GM23248 (cell line): ENCODE results near the gene RAB43. TPM values are rescaled to one million over a fixed set of nuclear protein-coding genes. Genes with fewer than 3 reads are reported as not detected.

Source experiments
- DNase-seq: peaks from one replicate; pipeline ENCODE4 v3.0.0-alpha.2; 2015
- H2AFZ ChIP-seq: fragments of 200-600 bp; sonication (generic); 2 replicates; pipeline ENCODE4 v1.6.1; 2016; ENCODE audit warnings: antibody characterized with exemption
- H3F3A ChIP-seq: fragments of 200-600 bp; sonication (generic); 2 replicates; pipeline ENCODE4 v1.6.1; 2016; ENCODE audit warnings: mild to moderate bottlenecking, antibody characterized with exemption, mixed run types; ENCODE audit not compliant: insufficient read depth
- H3K27ac ChIP-seq: fragments of 200-600 bp; sonication (generic); 2 replicates; pipeline ENCODE4 v1.5.1; 2016; ENCODE audit warnings: mild to moderate bottlenecking
- H3K27me3 ChIP-seq: fragments of 200-600 bp; sonication (generic); replicated peaks from 2 replicates; pipeline ENCODE4 v1.6.1; 2016; ENCODE audit warnings: mild to moderate bottlenecking; ENCODE audit not compliant: insufficient read depth
- H3K36me3 ChIP-seq: fragments of 200-600 bp; sonication (generic); 2 replicates; pipeline ENCODE4 v1.6.1; 2016; ENCODE audit warnings: low read depth, mild to moderate bottlenecking
- H3K4me1 ChIP-seq: fragments of 200-600 bp; sonication (generic); 2 replicates; pipeline ENCODE4 v1.6.1; 2016; ENCODE audit warnings: mild to moderate bottlenecking; ENCODE audit not compliant: insufficient read depth
- H3K4me2 ChIP-seq: fragments of 200-600 bp; sonication (generic); one replicate; pipeline ENCODE4 v1.6.1; 2016; ENCODE audit warnings: mild to moderate bottlenecking; ENCODE audit not compliant: unreplicated experiment
- H3K4me3 ChIP-seq: fragments of 200-600 bp; sonication (generic); 2 replicates; pipeline ENCODE4 v1.5.1; 2016; ENCODE audit warnings: mild to moderate bottlenecking
- H3K79me2 ChIP-seq: fragments of 200-600 bp; sonication (generic); 2 replicates; pipeline ENCODE4 v1.6.1; 2016; ENCODE audit warnings: mild to moderate bottlenecking; ENCODE audit not compliant: insufficient read depth
- H3K9ac ChIP-seq: fragments of 200-600 bp; sonication (generic); 2 replicates; pipeline ENCODE4 v1.6.1; 2016; ENCODE audit warnings: mild to moderate bottlenecking
- H3K9me2 ChIP-seq: fragments of 200-600 bp; sonication (generic); 2 replicates; pipeline ENCODE4 v1.6.1; 2016; ENCODE audit warnings: mixed run types, mild to moderate bottlenecking, moderate library complexity; ENCODE audit not compliant: insufficient read depth
- H3K9me3 ChIP-seq: fragments of 200-600 bp; sonication (generic); one replicate; pipeline ENCODE4 v1.6.1; 2017; ENCODE audit warnings: low read depth
- H4K20me1 ChIP-seq: fragments of 200-600 bp; sonication (generic); 2 replicates; pipeline ENCODE4 v1.6.0; 2016; ENCODE audit not compliant: insufficient read depth
- EZH2 ChIP-seq: fragments of 200-600 bp; sonication (generic); IDR thresholded peaks from 2 replicates; pipeline ENCODE4 v1.6.1; 2018; ENCODE audit warnings: antibody characterized with exemption, mild to moderate bottlenecking; ENCODE audit not compliant: insufficient read depth, poor library complexity, severe bottlenecking
- EZH2phosphoT487 ChIP-seq: fragments of 200-600 bp; sonication (generic); IDR thresholded peaks from 2 replicates; pipeline ENCODE4 v1.6.1; 2018; ENCODE audit warnings: antibody characterized with exemption, moderate library complexity, mild to moderate bottlenecking, low read depth; ENCODE audit not compliant: insufficient read depth
- WGBS, 2 experiments: methylation state at CpG; one replicate each; pipeline ENCODE4 v1.1.6; 2015 to 2017; ENCODE audit warnings: low lambda C conversion rate in 2 of 2, low coverage in 1 of 2; ENCODE audit errors: missing lambda C conversion rate in 2 of 2; 5-methylcytosine and 5-hydroxymethylcytosine counted together
- in situ Hi-C: fragments of 300-500 bp; cut with MboI; formaldehyde crosslinking; loops from 2 replicates; pipeline ENCODE4 v1.15.0; 2020
- polyA plus RNA-seq: library from polyadenylated mRNA; unstranded; fragments of >200 nt; fragmentation: Nextera tagmentation; extraction: Ambion mirVana; gene quantifications from 2 replicates; pipeline ENCODE4 v1.2.1, GENCODE V29; 2016
- total RNA-seq: library from RNA; depleted of rRNA; stranded (reverse); fragments of >200 nt; shearing (Covaris generic); gene quantifications from 2 replicates; pipeline ENCODE4 v1.2.3, GENCODE V29; 2014

Gene RAB43
- total and polyA plus RNA-seq, 2 experiments from 2014 or later = 6.9 to 19.7 TPM

DNA sequence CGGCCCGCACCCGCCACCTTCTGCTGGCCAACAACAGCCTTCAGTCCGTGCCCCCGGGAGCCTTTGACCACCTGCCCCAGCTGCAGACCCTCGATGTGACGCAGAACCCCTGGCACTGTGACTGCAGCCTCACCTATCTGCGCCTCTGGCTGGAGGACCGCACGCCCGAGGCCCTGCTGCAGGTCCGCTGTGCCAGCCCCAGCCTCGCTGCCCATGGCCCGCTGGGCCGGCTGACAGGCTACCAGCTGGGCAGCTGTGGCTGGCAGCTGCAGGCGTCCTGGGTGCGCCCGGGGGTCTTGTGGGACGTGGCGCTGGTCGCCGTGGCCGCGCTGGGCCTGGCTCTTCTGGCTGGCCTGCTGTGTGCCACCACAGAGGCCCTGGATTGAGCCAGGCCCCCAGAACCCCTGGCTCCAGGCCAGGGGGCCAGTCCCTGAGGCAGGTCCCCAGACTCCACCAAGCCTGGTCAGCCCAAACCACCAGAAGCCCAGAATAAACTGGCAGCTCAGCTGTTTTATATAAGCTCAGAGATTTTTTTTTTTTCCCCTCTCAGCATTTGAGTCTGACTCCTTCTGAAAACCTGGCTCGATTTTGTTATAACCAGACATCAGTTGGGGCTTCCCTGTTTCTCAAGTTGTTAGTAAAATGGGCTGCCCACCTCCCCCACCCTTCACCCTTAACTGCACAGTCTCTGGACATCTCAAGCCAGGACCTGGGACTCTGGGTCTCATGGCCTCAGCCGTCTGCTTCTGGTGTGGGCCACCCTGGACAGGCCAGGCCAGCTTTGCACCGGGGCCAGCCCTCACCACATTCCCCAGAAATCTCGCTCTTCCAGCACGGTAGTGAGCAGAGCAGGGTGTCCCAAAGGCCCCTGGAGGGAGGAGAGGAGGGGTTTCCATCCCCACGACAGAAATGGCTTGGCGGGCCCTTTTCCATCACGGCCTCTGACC, 59.4 kb downstream of the RAB43 start:
- H3K4me2 ChIP-seq = no peak overlapping the region
- no peaks in the 10 kb centered on the region for H4K20me1 ChIP-seq
- no peak overlapping the region for H3K4me3 ChIP-seq
- no peak overlapping the region for H3K9ac ChIP-seq
- in situ Hi-C loops = no loop called here
- H3K27me3 ChIP-seq = 0 out of 2 replicates have a peak, but pooled peaks cover 3% of the 10 kb centered on the region
- H3K4me1 ChIP-seq = no peaks in the 10 kb centered on the region
- no peaks in the 10 kb centered on the region for H3K36me3 ChIP-seq
- TF ChIP-seq EZH2 = no peak
- no peak for TF ChIP-seq EZH2phosphoT487
- H2AFZ ChIP-seq = no peak overlapping the region
- no peak overlapping the region for H3K27ac ChIP-seq
- H3K9me3 ChIP-seq = no peaks in the 10 kb centered on the region
- 78 to 80% methylated on average over 28 to 32 of the region's 32 CpGs for WGBS, 2 experiments
- DNase-seq = no peak
- no peaks in the 10 kb centered on the region for H3F3A ChIP-seq
- no peaks in the 10 kb centered on the region for H3K79me2 ChIP-seq
- H3K9me2 ChIP-seq = no peaks in the 10 kb centered on the region

DNA sequence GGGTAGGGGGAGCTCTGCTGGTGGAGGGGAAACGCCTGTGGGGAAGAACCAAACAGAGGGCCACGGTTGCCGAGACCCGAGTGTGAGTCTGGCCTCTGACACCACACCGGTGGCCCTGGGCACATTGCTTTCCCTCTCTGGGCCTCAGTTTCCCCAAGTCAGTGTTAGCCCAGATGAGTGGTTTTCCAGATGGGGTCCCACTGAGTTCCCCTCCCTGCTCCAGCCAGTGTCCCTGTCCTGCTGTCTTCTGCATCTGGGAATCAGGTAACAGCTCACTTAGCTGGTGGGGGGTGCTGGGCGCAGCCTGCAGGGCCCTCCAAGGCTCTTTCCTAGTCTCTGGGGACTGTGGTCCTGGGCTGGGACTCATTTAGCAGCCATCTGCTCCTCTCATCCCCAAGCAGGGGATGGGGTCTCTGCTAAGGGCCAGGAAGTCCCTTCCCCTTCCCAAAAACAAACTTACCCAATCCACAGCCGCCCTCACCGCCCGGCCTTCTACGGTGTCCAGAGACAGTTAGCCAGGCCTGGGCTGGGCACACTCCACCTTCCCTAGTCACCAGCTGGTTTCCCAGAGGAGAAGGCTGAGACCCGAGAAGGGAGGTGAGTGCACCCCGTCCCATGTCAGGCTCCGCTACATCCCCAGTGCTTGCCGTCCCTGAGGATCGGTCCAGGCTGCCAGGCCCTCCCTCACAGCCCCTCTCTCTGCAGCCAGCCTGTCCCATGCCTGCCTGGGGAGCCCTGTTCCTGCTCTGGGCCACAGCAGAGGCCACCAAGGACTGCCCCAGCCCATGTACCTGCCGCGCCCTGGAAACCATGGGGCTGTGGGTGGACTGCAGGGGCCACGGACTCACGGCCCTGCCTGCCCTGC, 60.3 kb downstream of the RAB43 start:
- Histone ChIP-seq H2AFZ (no peak overlapping the region), H3F3A (no peaks in the 10 kb centered on the region), H3K27ac (no peak overlapping the region), H3K4me2 (no peak overlapping the region), H3K9me2 (no peaks in the 10 kb centered on the region), H4K20me1 (no peaks in the 10 kb centered on the region), H3K9ac (no peak overlapping the region), H3K4me3 (no peak overlapping the region), H3K27me3 (peaks cover 3% of the 10 kb centered on the region; the same call in 1 of the 2 replicates), H3K4me1 (no peaks in the 10 kb centered on the region), H3K79me2 (no peaks in the 10 kb centered on the region), H3K36me3 (no peaks in the 10 kb centered on the region), H3K9me3 (no peaks in the 10 kb centered on the region)
- in situ Hi-C loops = no loop called here
- WGBS, 2 experiments = 78 to 79% methylated on average over 19 of the region's 19 CpGs
- TF ChIP-seq EZH2phosphoT487 = no peak
- TF ChIP-seq EZH2 = no peak
- DNase-seq = no peak

DNA sequence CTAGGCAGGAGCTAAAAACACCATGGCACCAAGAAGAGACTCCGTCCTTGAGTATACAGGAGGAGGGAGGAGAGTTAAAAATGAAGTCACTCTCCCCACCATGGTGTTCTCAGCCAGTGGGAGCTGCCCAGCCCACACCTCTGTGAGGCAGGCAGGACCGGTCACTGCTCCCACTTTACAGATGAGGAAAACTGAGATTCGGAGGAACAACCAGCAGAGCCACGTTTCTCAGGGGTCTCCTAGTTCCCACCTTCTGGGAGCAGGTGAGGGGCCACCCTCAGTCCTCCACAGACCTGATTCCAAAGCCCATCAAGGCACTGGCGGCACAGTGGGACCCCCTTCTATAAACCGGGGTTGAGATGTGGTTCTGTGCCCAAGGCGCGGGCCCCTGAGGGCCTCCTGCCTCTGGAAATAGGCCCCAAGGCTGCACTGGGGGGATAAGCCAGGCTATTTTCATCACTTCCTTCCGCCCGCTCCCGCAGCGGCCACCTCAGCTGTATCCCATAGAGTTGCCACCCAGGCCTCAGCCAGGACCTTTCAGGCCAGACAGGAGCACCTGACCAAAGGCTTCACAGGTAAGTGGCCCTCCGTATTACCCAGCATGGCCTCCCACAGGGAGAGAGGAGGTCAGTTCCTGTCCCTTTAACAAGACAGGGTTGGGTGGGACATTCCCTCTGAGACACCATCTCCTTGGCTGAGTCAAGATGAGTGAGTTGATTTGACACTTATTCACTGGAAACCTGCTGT, 61.2 kb downstream of the RAB43 start, which contains the start of gene GP9:
GP9 (plus strand) TSS at position 504 of the 747 bp plus-strand sequence. CDS start 961 bp downstream, outside the sequence.
- no peaks in the 10 kb centered on the region for H3K36me3 ChIP-seq
- no peak within 1 kb of the TSS for H2AFZ ChIP-seq
- no peak for TF ChIP-seq EZH2
- TF ChIP-seq EZH2phosphoT487 = no peak
- no peak within 1 kb of the TSS for H3K27ac ChIP-seq
- no peak for DNase-seq
- H3K9ac ChIP-seq = no peak within 1 kb of the TSS
- no peak within 1 kb of the TSS for H3K4me3 ChIP-seq
- WGBS, 2 experiments = 76 to 84% methylated on average over 12 to 13 of the region's 13 CpGs
- H3K4me1 ChIP-seq = no peaks in the 10 kb centered on the region
- H3K79me2 ChIP-seq = no peaks in the 10 kb centered on the region
- no peak within 1 kb of the TSS for H3K4me2 ChIP-seq
- H3K9me3 ChIP-seq = no peaks in the 10 kb centered on the region
- H3F3A ChIP-seq = no peaks in the 10 kb centered on the region
- H3K27me3 ChIP-seq = peaks cover 3% of the 10 kb centered on the region; the same call in 1 of the 2 replicates
- no peaks in the 10 kb centered on the region for H4K20me1 ChIP-seq
- in situ Hi-C loops = no loop called here
- H3K9me2 ChIP-seq = no peaks in the 10 kb centered on the region

DNA sequence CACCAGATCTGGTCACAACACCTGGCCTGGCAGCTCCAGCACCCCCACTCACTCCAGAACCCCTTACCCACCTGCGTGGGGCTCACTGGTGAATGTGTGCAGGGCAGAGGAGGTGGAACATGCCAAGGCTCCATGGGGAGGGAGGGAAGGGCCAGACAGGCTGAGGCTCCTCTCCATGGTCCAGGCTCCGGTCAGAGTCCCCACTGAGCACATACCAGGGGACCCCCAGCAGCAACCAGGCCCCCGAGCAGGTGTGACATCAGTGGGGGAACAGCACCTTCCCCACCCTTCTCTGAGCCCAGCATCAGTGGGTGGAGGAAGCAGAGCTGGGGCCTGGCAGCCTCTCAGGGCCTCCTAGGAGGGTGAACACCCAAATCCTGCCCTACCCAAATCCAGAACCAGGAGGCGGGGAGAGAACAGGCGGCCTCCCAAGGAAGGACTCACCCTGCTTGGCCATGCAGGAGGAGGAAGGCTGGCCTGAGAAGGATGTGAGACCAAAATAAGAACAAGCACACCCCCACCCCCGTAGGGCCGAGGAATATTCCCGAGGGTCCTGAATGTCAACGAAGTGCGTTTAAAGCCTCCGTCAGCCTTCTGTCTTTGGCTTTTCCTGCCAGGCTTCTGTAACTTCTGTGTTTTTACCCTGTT, 62.2 kb downstream of the RAB43 start:
- H3K4me2 ChIP-seq = no peak overlapping the region
- DNase-seq = no peak
- no peak overlapping the region for H3K9ac ChIP-seq
- TF ChIP-seq EZH2phosphoT487 (no peak), EZH2 (no peak)
- H4K20me1 ChIP-seq = no peaks in the 10 kb centered on the region
- H3K27ac ChIP-seq = no peak overlapping the region
- no peaks in the 10 kb centered on the region for H3F3A ChIP-seq
- no peak overlapping the region for H2AFZ ChIP-seq
- no peak overlapping the region for H3K4me3 ChIP-seq
- no peaks in the 10 kb centered on the region for H3K79me2 ChIP-seq
- no peaks in the 10 kb centered on the region for H3K9me2 ChIP-seq
- peaks cover 3% of the 10 kb centered on the region; the same call in 1 of the 2 replicates for H3K27me3 ChIP-seq
- H3K36me3 ChIP-seq = no peaks in the 10 kb centered on the region
- in situ Hi-C loops = no loop called here
- 56 to 60% methylated on average over 10 to 11 of the region's 11 CpGs for WGBS, 2 experiments
- H3K9me3 ChIP-seq = no peaks in the 10 kb centered on the region
- no peaks in the 10 kb centered on the region for H3K4me1 ChIP-seq
